Neural crest cell (in vitro differentiated cells): Measurements from ENCODE around the gene UBE4B. TPM values are rescaled to one million over a fixed set of nuclear protein-coding genes. Genes with fewer than 3 reads are reported as not detected.

Source experiments
- DNase-seq: peaks from one replicate; pipeline ENCODE4 v3.0.0; 2021; ENCODE audit warnings: low read depth, mixed read lengths, low spot score
- H3K27ac Mint-ChIP-seq: one replicate; pipeline ENCODE4 v1.8.0; 2021; ENCODE audit warnings: mild to moderate bottlenecking, mixed read lengths; ENCODE audit not compliant: unreplicated experiment
- H3K27me3 Mint-ChIP-seq: 2 replicates; pipeline ENCODE4 v1.8.0; 2021; ENCODE audit warnings: low read depth, mild to moderate bottlenecking, mixed read lengths
- H3K36me3 Mint-ChIP-seq: 2 replicates; pipeline ENCODE4 v1.8.0; 2021; ENCODE audit warnings: low read depth, mild to moderate bottlenecking, mixed read lengths
- H3K4me1 Mint-ChIP-seq: 2 replicates; pipeline ENCODE4 v1.8.0; 2021; ENCODE audit warnings: mixed read lengths
- H3K4me3 Mint-ChIP-seq: one replicate; pipeline ENCODE4 v1.8.0; 2021; ENCODE audit warnings: mild to moderate bottlenecking, mixed read lengths
- H3K9me3 Mint-ChIP-seq: 2 replicates; pipeline ENCODE4 v1.8.0; 2021; ENCODE audit warnings: mixed read lengths
- total RNA-seq: library from RNA; stranded (reverse); gene quantifications from 2 replicates; pipeline ENCODE4 v1.2.1, GENCODE V29; 2021
- TF ChIP-seq, protein P1 (sequence below): fragments of 200-600 bp; sonication (generic); conservative IDR thresholded peaks from 2 replicates; pipeline ENCODE4 v1.5.0; 2021; ENCODE audit warnings: antibody characterized with exemption, mild to moderate bottlenecking

UBE4B gene
- total RNA-seq, 1 donor from 2014 or later, result 74.4 TPM

DNA sequence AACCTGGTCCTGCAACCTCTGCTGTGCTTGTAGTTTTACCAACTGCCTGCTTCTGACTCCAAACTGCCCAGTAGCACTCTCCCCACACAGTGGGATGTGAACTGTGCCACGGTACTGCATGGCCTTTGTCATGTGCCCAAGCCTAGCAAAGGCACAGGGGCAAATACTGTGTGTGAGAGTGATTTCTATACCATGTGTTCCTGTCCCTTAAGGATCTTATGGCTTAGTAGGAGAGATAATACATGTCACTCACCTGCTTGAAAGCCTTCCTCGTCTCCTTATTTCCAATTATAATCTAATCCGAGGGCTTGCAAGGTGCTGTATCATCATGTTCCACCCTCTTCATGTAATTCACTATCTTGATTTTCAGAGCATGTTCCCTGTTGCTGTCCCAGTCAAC lies 51.3 kb downstream of the UBE4B start:
- no peak overlapping the region for H3K4me3 Mint-ChIP-seq
- TF ChIP-seq, protein P1, sequence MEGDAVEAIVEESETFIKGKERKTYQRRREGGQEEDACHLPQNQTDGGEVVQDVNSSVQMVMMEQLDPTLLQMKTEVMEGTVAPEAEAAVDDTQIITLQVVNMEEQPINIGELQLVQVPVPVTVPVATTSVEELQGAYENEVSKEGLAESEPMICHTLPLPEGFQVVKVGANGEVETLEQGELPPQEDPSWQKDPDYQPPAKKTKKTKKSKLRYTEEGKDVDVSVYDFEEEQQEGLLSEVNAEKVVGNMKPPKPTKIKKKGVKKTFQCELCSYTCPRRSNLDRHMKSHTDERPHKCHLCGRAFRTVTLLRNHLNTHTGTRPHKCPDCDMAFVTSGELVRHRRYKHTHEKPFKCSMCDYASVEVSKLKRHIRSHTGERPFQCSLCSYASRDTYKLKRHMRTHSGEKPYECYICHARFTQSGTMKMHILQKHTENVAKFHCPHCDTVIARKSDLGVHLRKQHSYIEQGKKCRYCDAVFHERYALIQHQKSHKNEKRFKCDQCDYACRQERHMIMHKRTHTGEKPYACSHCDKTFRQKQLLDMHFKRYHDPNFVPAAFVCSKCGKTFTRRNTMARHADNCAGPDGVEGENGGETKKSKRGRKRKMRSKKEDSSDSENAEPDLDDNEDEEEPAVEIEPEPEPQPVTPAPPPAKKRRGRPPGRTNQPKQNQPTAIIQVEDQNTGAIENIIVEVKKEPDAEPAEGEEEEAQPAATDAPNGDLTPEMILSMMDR, result no peak
- peaks cover 26% of the 10 kb centered on the region for H3K4me1 Mint-ChIP-seq
- H3K27me3 Mint-ChIP-seq, result no peaks in the 10 kb centered on the region
- no peak overlapping the region for H3K27ac Mint-ChIP-seq
- H3K36me3 Mint-ChIP-seq, result peaks cover 11% of the 10 kb centered on the region
- H3K9me3 Mint-ChIP-seq, result no peaks in the 10 kb centered on the region
- no peak for DNase-seq

DNA sequence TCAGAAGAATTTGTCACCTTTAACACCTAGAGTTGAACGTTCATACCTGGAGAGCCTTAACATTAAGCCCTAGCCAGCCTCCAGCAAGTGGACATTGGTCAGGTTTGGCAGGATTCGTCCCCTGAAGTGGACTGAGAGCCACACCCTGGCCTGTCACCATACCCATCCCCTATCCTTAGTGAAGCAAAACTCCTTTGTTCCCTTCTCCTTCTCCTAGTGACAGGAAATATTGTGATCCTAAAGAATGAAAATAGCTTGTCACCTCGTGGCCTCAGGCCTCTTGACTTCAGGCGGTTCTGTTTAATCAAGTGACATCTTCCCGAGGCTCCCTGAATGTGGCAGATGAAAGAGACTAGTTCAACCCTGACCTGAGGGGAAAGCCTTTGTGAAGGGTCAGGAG lies 52.3 kb downstream of the UBE4B start:
- peaks cover 26% of the 10 kb centered on the region for H3K4me1 Mint-ChIP-seq
- H3K4me3 Mint-ChIP-seq, result no peak overlapping the region
- H3K27ac Mint-ChIP-seq, result peak overlapping the region; percentile 68
- H3K9me3 Mint-ChIP-seq, result no peaks in the 10 kb centered on the region
- peaks cover 7% of the 10 kb centered on the region for H3K36me3 Mint-ChIP-seq
- TF ChIP-seq, protein P1, result no peak
- DNase-seq, result no peak
- no peaks in the 10 kb centered on the region for H3K27me3 Mint-ChIP-seq

DNA sequence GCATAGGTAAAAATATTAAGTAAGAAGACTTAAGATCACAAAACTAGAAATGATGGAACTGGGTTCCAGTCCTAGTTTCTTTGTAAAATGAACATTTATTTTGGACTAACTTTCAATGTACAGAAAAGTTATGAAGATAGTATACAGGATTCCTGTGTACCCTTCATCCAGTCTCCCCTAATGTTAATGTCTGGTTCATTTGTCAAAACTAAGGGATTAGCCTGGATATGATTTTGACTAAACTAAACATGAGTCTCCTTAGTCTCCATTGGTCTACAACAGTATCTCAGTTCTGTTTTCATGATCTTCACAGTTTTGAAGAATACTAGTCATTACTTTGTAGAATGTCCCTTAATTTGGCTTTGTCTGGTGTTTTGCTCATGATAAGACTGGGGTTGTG lies 54.5 kb downstream of the UBE4B start:
- H3K4me1 Mint-ChIP-seq, result peaks cover 26% of the 10 kb centered on the region
- peaks cover 2% of the 10 kb centered on the region for H3K36me3 Mint-ChIP-seq
- H3K4me3 Mint-ChIP-seq, result no peak overlapping the region
- DNase-seq, result no peak
- TF ChIP-seq, protein P1, result no peak
- H3K9me3 Mint-ChIP-seq, result no peaks in the 10 kb centered on the region
- H3K27ac Mint-ChIP-seq, result no peak overlapping the region
- no peaks in the 10 kb centered on the region for H3K27me3 Mint-ChIP-seq

DNA sequence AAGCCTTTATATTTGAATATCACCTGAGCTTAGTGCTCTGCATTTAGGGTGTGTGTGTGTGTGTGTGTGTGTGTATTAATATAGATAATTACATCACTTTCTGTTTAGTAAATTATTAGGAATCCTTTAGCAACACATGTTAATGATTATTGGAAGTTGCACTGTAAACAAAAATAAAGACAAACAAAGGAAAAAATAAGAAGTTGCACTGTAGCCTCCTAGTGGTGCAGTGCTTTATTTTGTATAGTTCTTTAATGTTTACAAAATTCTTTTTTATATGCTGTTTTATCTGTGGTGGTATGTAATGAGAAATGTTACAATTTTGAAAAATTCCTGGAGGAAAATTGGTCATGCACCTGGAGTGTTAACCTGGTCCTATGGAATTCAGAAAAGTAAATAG lies 69.2 kb downstream of the UBE4B start:
- Mint-ChIP-seq H3K4me3 (no peak overlapping the region), H3K27ac (no peak overlapping the region), H3K27me3 (no peaks in the 10 kb centered on the region), H3K9me3 (no peaks in the 10 kb centered on the region), H3K4me1 (peaks cover under 1% of the 10 kb centered on the region), H3K36me3 (peaks cover 16% of the 10 kb centered on the region)
- TF ChIP-seq, protein P1, result peak; percentile 43
- no peak for DNase-seq

DNA sequence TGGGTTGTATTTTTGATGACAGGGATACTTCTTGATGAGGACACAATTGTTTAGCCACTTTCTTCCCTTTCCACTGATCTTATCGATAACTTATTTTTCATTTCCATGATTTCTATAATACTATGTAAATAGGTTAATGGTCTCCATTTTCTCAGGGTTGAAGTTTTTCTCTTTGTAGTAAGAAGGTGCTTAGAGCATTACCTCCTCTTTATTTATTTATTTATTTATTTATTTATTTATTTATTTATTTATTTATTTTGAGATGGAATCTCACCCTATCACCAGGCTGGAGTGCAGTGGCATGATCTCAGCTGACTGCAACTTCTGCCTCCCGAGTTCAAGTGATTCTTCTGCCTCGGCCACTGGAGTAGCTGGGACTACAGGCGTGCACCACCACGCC lies 70.4 kb downstream of the UBE4B start:
- Mint-ChIP-seq H3K9me3 (no peaks in the 10 kb centered on the region), H3K4me1 (peaks cover 11% of the 10 kb centered on the region), H3K4me3 (no peak overlapping the region), H3K36me3 (peaks cover 21% of the 10 kb centered on the region), H3K27me3 (no peaks in the 10 kb centered on the region), H3K27ac (no peak overlapping the region)
- TF ChIP-seq, protein P1, result no peak
- no peak for DNase-seq

DNA sequence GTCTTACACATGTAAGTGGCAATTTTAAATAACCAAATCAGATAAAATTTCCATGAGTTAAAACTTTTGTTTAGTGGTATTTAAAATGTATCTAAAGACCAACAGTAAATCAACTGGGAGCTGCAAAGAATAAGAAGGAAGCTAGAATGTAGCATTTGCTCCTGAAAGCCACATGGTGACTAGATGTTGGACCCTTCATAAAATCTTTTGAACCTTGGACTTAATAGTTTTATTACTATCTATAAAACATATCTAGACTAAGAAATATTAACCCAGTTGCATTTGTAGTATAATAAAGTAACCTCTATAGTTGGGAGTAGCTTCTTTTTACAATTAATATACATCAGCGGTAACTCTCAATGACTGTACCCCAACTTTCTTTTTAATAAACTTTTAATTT lies 72.1 kb downstream of the UBE4B start:
- H3K27me3 Mint-ChIP-seq, result no peaks in the 10 kb centered on the region
- H3K27ac Mint-ChIP-seq, result no peak overlapping the region
- no peak for DNase-seq
- H3K4me3 Mint-ChIP-seq, result no peak overlapping the region
- H3K4me1 Mint-ChIP-seq, result peaks cover 24% of the 10 kb centered on the region
- peaks cover 19% of the 10 kb centered on the region for H3K36me3 Mint-ChIP-seq
- TF ChIP-seq, protein P1, result no peak
- H3K9me3 Mint-ChIP-seq, result no peaks in the 10 kb centered on the region
